Measurements from ENCODE around the gene USP8.

The USP8 gene

DNA sequence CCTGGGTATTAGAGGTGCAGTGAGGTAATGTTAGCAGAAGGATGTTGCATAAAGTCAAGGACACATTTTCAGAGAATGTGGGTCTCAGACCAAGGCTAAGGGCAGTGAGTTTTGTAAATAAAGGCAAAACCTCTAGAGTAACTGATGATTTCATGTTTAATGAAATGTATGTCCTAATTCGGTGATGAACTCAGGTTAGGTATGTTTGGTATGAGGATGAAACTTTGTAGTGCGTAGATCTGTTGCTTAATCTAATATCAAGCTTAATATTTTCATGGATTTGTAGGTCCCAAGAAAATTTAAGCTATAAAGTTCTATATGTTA lies 118.6 kb downstream of the USP8 start:
- no peak for DNase-seq

DNA sequence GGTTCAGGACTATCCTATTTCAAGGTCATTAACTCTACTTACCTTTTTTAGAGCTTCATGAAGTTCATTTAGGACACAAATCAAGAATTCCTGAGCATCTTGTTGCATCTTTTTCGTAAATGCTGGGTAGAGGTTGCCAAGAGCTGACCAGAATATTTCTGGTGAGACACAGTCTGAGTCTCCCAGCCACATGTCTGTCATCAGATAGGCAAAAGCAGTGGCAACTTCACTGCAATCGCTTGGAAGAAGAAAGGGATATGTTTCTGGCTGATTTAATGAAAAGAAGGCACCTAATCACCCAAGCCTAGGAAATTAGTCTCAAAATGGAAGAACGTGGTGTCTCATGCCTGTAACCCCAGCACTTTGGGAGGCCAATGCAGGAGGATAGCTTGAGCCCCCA lies 119.4 kb downstream of the USP8 start:
- no peak for DNase-seq

DNA sequence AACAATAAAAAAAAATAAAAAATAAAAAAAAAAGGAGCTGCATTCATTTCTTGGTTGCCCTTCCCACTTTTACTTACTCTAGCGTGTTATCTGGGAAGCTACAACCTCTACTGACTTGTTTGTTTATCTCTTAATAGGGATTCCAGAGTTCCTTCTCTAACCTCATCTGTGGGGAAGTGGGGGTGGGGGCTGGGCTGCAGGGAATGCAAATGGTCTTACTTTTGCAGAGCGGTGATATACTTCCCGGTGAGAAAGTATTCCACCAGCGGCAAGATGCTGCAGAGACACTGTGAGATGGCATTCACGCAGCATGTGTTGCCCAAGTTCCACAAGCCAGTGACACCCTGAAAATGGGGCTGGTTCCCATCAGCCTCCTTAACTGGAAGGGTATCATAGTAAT lies 120.2 kb downstream of the USP8 start:
- DNase-seq: no peak

DNA sequence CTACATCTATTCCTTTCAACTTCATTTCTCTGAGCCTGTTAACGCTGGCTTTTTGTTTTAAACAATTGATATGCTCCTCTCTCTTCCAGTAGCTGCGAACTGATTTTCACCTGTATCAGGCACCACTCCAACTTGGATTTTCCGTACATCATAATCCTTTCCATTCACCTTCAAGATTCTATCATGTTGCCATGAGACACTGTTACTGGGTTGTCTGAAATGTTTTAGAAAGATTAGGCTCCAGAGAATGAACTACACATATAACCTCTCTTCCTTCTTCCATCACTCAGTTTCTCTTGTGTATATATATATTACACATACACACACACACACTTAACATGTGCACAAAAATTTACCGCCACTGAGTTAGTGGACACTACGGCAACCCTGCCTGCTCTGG lies 122.4 kb downstream of the USP8 start, which contains the start of gene USP50:
USP50 (minus strand) TSS at position 101 of the 400 bp plus-strand sequence. CDS start 141 bp downstream, outside the sequence.
- no peak for DNase-seq

DNA sequence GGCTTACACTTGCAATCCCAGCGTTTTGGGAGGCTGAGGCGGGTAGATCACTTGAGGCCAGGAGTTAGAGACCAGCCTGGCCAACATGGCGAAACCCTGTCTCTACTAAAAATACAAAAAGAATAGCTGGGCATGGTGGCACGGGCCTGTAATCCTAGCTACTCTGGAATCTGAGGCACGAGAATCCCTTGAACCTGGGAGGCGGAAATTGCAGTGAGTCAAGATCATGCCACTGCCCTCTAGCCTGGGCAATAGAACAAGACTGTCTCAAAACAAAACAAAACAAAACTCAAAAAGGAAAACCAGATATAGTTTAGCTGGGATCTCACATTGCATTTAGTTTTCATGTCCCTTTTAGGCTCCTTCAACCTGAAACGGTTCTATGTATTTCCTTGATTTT lies 125.1 kb downstream of the USP8 start:
- DNase-seq: no peak

DNA sequence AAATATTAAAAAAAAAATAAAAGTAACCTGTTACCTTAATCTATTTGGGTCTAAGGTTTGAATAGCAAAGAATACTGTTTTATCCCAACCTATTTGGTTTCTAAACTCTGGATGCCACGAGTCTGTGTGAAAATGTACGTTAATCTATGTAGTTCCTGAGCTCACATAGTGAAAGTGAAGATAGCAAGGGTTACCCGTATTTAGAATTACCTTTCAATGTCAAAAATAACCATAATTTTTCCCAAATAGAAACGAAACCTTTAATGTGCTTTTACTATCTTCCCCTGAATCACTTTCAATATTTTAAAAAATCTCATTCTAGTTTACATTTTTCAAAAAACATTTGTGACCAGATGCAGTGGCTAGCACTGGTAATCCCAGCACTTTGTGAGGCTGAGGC lies 128.0 kb downstream of the USP8 start:
- no peak for DNase-seq

DNA sequence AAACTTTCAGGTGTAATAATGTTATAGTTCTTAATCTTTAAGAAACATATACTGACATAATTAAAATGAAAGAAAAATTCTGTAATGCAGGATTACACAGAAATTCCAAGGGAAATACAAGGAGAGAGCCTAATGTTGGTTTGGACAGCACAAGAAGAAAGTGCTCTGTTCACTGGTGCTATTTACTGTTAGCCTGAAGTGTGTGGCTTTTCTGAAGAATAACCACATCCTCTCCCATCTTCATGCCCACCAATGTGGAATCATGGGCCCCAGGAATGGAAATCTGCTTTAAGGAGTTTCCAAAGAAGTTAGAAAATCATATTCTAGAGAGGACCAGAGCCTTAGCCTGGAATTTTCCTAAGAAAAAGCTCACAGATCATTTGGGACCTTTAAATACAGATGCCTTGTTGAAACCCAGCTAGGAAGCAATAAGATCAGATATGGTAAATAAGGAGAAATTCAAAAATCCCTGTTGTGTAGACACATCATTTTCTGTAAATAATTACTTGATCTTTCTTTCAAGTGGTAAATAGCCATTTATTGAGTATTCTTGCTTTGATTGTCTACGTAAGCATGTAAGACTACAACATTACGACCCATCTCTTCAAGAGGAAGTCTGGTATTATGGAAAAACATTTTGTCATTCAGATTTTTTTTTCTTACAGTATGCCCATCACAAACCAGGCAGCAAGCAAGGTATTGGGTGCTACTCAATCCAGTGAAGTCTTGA lies 132.6 kb downstream of the USP8 start:
- DNase-seq: no peak

DNA sequence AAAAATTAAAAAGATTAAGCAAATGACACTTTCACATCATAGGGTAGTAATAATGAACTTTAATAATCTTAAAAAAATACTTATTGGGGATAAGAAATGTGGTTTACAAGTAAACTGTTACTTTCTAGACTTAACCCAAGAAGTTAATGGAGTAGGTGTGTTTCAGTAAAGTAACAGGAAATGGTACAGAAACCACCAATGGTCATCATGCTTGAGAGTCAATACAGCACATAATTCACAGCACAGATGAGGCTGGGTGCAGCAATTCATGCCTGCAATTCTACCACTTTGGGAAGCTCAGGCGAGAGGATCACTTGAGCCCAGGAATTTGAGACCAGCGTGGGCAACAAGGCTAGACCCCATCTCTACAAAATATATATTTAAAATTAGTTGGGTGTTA lies 133.8 kb downstream of the USP8 start:
- DNase-seq: no peak

DNA sequence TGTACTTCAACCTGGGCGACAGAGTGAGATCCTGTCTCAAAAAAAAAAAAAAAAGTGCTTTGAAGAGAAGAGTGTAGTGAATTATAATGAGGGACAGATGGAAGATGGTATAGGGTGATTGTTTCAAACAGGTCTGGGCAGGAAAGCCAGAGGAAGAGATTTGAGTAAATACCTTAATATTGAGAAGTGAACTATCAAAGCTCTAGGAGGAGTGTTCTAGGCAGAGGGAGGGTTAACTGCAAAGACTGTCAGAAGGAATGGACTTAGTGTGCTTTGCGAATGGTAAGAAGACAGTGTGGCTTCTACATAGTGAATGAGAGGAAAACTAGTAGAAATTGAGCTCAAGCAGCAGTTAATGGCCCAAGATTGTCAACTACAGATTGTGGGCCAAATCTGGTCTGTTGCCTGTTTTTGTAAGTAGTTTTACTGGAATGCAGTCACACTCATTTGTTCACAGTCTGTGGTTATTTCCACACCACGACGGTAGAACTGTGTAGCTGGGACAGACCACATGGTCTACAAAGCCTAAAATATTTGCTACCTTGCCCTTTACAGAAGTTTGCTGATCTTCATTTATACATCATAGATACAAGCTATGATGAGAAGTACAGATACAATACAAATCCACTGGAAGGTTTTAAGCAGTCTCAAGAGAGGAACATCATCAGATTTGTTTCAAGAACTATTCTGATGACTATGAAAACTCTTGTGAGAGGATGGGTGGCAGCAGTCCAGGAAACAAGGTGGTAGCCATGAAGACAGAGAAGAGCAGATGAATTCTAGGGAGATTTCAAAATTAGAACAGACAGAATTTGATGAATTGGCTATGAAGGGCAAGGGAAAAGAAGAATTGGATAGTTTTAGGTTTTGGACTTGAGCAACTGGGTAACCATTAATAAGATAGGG lies 138.8 kb downstream of the USP8 start:
- no peak for DNase-seq

DNA sequence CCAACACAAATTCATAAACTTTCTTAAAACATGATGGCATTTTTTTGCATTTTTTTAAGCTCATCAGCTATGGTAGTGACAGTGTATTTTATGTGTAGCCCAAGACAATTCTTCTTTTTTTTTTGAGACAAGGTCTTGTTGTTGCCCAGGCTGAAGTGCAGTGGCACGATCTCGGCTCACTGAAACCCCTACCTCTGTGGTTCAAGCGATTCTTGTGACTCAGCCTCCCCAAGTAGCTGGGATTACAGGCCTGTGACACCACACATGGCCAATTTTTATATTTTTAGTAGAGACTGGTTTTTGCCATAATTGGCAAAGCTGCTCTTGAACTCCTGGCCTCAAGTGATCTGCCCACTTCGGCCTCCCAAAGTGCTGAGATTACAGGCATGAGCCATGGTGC lies 139.6 kb downstream of the USP8 start:
- DNase-seq: no peak

All from right kidney (tissue), 1 donor.